OCI-M2 (cell line): ENCODE results near the gene OBP2B.
"Not testable (repeated sequence)": the region's sequence is repeated elsewhere in the genome, so short reads cannot be mapped to it uniquely, and the experiment has no call there.

Experiments used
- DNase-seq: peaks from one replicate; lab custom pipeline; 2025; ENCODE audit not compliant: unreplicated experiment; lab: John Stamatoyannopoulos, UW

Gene OBP2B

GRCh38 chr9:133208880-133209300, at the start of gene OBP2B:
Gene OBP2B (minus strand): TSS chr9:133209250. CDS start chr9:133209199, 51 bp downstream.
- not testable (repeated sequence) for DNase-seq

GRCh38 chr9:133258061-133259015, 49.3 kb upstream of the OBP2B start:
- no peak for DNase-seq

- DNase-seq: no peak
Observed at GRCh38 chr9:133257465-133257956, 48.5 kb upstream of the OBP2B start.

GRCh38 chr9:133256686-133257091, 47.6 kb upstream of the OBP2B start:
- no peak for DNase-seq

- DNase-seq: no peak
Observed at GRCh38 chr9:133256136-133256461, 47.0 kb upstream of the OBP2B start.

- DNase-seq: no peak
Observed at GRCh38 chr9:133255371-133256135, 46.5 kb upstream of the OBP2B start.

GRCh38 chr9:133254471-133254870, 45.4 kb upstream of the OBP2B start:
- no peak for DNase-seq

- DNase-seq: no peak
Observed at GRCh38 chr9:133253268-133253667, 44.2 kb upstream of the OBP2B start.

GRCh38 chr9:133252301-133253020, 43.4 kb upstream of the OBP2B start:
- no peak for DNase-seq

- no peak for DNase-seq
Observed at GRCh38 chr9:133251773-133252172, 42.7 kb upstream of the OBP2B start.

- DNase-seq: not testable (repeated sequence)
Observed at GRCh38 chr9:133251221-133251620, 42.2 kb upstream of the OBP2B start.

- DNase-seq: no peak
Observed at GRCh38 chr9:133250741-133251170, 41.7 kb upstream of the OBP2B start.

- no peak for DNase-seq
Observed at GRCh38 chr9:133249337-133249736, 40.3 kb upstream of the OBP2B start.

- no peak for DNase-seq
Observed at GRCh38 chr9:133248726-133249295, 39.8 kb upstream of the OBP2B start.

GRCh38 chr9:133247632-133248031, 38.6 kb upstream of the OBP2B start:
- DNase-seq: no peak

- DNase-seq: no peak
Observed at GRCh38 chr9:133246991-133247390, 37.9 kb upstream of the OBP2B start.

GRCh38 chr9:133246562-133246961, 37.5 kb upstream of the OBP2B start:
- DNase-seq: no peak

GRCh38 chr9:133242991-133243390, 33.9 kb upstream of the OBP2B start:
- DNase-seq: no peak

- DNase-seq: no peak
Observed at GRCh38 chr9:133242241-133242640, 33.2 kb upstream of the OBP2B start.

- DNase-seq: no peak
Observed at GRCh38 chr9:133239533-133240090, 30.6 kb upstream of the OBP2B start.
